C1 segment of cervical spinal cord (tissue), 14 donors: ENCODE results near the gene UBE2L3.
"Not testable (repeated sequence)": the region's sequence is repeated elsewhere in the genome, so short reads cannot be mapped to it uniquely, and the experiment has no call there.

Source experiments
- DNase-seq, 14 donors: peaks; one replicate each; lab custom pipeline; 2025; lab: John Stamatoyannopoulos, UW

UBE2L3 gene

GRCh38 chr22:21567456-21568346 is at the start of gene UBE2L3:
Gene UBE2L3, plus strand, starts transcription at chr22:21567714. Its CDS starts 31 bp downstream, at chr22:21567745.
- peak; percentile 20 to 85 (median 72) for DNase-seq

GRCh38 chr22:21526705-21527500 is 40.6 kb upstream of the UBE2L3 start:
- not testable (repeated sequence) for DNase-seq

DNA sequence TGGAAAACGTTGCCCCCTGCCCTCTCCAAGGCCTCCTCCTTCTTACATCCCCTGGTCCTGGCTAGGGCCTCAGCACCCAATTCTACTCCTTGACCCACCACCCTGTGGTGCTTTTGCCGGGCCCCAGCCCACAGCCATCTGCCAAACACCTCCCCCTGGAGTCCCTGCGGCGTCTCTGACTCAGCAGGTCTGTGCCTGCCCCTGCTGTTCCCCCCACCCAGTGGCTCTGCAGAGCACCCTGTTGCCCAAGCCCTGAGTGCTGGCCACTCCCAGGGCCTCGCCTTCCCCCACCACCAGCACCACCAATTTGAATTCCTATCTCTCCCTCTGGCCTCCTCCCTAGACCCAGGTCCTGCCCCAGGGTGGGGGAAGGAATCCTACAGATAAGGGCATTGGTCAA is 36.0 kb upstream of the UBE2L3 start:
- not testable (repeated sequence) for DNase-seq

- DNase-seq: not testable (repeated sequence)
Measured at GRCh38 chr22:21532863-21533648, 34.5 kb upstream of the UBE2L3 start.

- DNase-seq: not testable (repeated sequence)
Measured at GRCh38 chr22:21539862-21540261, 27.7 kb upstream of the UBE2L3 start.

GRCh38 chr22:21544432-21545322 is 22.8 kb upstream of the UBE2L3 start:
- not testable (repeated sequence) for DNase-seq

DNA sequence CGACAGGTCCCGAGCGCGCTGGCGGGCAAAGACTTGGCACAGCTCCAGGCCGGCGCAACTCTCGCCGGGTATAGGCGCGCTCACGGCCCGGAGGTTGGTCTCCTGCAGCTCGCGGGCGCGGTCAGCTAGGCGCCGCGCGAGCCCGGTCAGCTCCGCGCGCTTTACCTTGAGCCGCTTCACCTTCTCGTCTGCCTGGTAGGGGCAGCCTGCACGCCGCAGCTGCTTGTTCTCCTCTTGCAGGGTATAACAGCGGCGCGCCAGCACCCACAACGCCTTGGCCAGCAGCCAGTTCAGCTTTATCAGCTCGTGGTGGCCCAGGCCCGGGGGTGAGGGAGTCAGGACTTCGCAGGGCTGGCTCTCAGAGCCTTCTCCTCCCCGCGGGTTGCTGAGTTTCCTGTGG is 18.0 kb upstream of the UBE2L3 start:
- not testable (repeated sequence) for DNase-seq

- not testable (repeated sequence) for DNase-seq
Measured at GRCh38 chr22:21550008-21550677, 17.4 kb upstream of the UBE2L3 start.

- not testable (repeated sequence) for DNase-seq
Measured at GRCh38 chr22:21550678-21551047, 16.9 kb upstream of the UBE2L3 start.

- DNase-seq: not testable (repeated sequence)
Measured at GRCh38 chr22:21551361-21551760, 16.2 kb upstream of the UBE2L3 start, which contains the start of gene RIMBP3C. Gene RIMBP3C, minus strand, starts transcription at chr22:21551461. Its CDS starts 485 bp downstream, at chr22:21550976.

DNA sequence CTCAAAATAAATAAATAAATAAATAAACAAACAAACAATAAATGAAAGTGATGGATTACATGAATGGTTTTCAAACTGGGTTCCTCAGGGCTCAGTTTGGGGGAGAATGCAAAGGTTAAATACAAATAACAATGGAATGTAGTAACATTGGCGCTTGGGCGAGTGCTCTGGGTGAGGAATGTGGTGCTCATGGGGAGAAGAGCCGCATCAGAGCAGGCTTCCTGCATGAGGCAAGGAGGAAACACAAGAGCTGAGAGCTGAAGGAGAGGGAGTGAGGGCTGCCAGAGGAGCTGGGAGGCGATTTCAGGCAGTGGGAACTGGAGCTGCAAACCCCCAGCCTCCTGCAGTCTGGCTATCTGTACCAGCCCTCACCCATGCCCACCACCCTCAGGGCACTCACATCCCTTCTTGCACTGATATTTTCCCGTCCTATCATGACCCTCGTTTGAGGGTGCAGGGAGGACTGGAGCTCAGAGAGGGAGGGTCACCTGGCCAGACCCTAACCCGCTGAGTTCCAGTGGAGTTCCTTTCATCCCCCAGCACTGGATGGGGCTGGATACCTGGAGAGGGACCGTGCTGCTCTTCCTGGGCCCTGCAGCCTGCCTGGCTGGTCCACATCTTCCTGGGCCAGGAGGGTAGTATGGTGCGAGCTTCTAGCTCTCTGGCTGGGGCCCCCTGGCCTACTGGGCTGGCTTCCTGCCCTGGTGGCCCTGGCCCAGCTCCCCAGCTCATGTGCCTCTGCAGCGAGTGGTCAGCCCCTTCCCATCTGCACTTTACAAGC is 8.0 kb upstream of the UBE2L3 start:
- not testable (repeated sequence) for DNase-seq

GRCh38 chr22:21560657-21561056 is 6.9 kb upstream of the UBE2L3 start:
- not testable (repeated sequence) for DNase-seq

GRCh38 chr22:21563912-21564311 is 3.6 kb upstream of the UBE2L3 start:
- no peak for DNase-seq

- no peak for DNase-seq
Measured at GRCh38 chr22:21564411-21564810, 3.1 kb upstream of the UBE2L3 start.

- DNase-seq: no peak
Measured at GRCh38 chr22:21568347-21569075, 997 bp downstream of the UBE2L3 start.

DNA sequence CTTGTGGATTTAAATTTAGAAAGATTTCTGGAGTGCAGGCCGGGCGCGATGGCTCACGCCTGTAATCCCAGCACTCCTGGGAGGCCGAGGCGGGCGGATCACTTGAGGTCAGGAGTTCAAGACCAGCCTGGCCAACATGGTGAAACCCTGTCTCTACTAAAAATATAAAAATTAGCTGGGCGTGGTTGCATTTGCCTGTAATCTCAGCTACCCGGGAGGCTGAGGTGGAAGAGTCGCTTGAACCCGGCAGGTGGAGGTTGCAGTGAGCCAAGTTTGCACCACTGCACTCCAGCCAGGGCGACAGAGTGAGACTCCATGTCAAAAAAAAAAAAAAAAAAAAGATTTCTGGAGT is 1.5 kb downstream of the UBE2L3 start:
- not testable (repeated sequence) for DNase-seq

DNA sequence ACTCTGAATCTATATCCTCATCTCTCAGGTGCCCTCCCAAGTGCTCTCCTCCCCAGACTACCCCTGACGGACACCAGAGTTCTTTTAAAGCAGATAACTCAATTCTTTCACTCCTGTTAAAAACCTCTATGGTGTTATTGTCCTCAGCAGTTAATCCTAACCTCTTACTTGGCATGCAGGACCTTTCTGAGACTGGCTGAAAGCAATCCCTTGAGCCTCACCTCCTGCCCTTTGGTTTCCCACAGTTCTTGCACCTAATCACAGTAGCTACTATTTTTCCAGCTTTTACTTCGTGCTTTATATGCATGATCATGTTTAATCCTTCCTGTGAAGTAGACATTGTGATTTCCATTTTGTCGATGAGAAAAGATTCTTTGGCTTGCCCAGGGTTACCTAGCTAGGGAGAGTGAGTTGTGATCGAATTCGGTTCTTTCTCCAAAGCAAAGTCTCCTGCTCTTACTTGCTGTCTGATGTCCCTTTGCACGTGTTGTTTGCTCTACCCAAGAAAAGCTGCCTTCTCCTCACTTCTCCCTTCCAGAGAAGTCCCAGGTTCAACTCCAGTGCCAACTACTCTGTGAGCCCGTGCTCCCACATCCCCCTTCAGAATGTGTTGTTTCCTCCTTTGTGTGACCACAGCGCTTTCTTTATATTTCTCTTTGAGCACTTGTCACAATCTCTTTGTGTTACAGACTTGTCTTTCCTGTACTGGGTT is 2.1 kb downstream of the UBE2L3 start:
- DNase-seq: no peak

DNA sequence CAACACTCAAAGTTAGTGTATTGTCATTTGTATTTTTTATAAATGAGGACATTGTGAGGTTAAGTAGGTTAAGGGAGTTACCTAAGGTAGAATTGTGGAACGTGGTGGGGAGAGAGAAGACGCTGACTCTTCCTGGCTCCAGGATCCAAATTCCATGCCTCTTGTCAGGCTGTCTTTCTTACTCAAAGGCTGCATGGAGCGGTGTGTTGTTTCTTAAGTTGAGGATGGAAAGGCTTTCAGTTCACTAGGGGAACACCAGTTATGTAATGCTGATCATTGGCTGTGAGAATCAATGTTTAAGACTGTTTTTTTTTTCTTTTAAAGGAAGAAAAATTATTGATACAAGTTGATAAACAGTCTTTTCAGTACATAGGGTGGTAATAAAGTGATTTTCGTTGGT is 2.9 kb downstream of the UBE2L3 start:
- DNase-seq: no peak
